IMR-90 (cell line): ENCODE results near the gene ATXN1. TPM values are rescaled to one million over a fixed set of nuclear protein-coding genes. Genes with fewer than 3 reads are reported as not detected.

ENCODE experiments used
- ATAC-seq: fragments of 200-7000 bp; cut with Tn5 transposase; 2 replicates; pipeline ENCODE4 v1.9.1; 2020; ENCODE audit warnings: low read depth, mild to moderate bottlenecking, moderate library complexity
- BruUV-seq: library from RNA; stranded (reverse); fragments of 400-500 nt; replicated peaks from 2 replicates; lab custom pipeline; 2021; lab: Mats Ljungman, UMichigan
- CTCF ChIA-PET: fragments of 300-600 bp; formaldehyde crosslinking; extraction: SDS; loops from one replicate; lab custom pipeline; 2021; ENCODE audit warnings: antibody characterized with exemption; lab: Yijun Ruan, JAX
- POLR2A ChIA-PET: fragments of 300-600 bp; sonication (Branson Sonifier 250); formaldehyde crosslinking; loops from one replicate; lab custom pipeline; 2022; ENCODE audit warnings: antibody characterized with exemption; ENCODE audit not compliant: unreplicated experiment; lab: Charles Lee
- DNase-seq: peaks from one replicate; pipeline ENCODE4 v3.0.0; 2013
- H2AFZ ChIP-seq: replicated peaks from 2 replicates; pipeline ENCODE3; 2013; ENCODE audit warnings: low read length, mild to moderate bottlenecking; ENCODE audit not compliant: poor library complexity
- H2AK5ac ChIP-seq: 2 replicates; pipeline ENCODE4 v1.6.1; 2013; ENCODE audit warnings: low read depth, low read length, inconsistent platforms
- H2AK9ac ChIP-seq: replicated peaks from 2 replicates; pipeline ENCODE3; 2013; ENCODE audit warnings: mild to moderate bottlenecking, low read depth, low read length, moderate library complexity; ENCODE audit not compliant: poor library complexity
- H2BK120ac ChIP-seq: 2 replicates; pipeline ENCODE4 v1.6.1; 2013; ENCODE audit warnings: low read depth, low read length, inconsistent platforms
- H2BK15ac ChIP-seq: 3 replicates; pipeline ENCODE4 v1.6.1; 2013; ENCODE audit warnings: low read depth, low read length, inconsistent platforms
- H2BK20ac ChIP-seq: 2 replicates; pipeline ENCODE4 v1.6.1; 2013; ENCODE audit warnings: low read depth, mild to moderate bottlenecking, inconsistent platforms, low read length, moderate library complexity
- H2BK5ac ChIP-seq: 2 replicates; pipeline ENCODE4 v1.6.1; 2013; ENCODE audit warnings: mild to moderate bottlenecking, low read depth, low read length, inconsistent platforms; ENCODE audit not compliant: poor library complexity, severe bottlenecking
- H3K14ac ChIP-seq: replicated peaks from 2 replicates; pipeline ENCODE4 v1.6.1; 2013; ENCODE audit warnings: low read depth, low read length, inconsistent platforms
- H3K18ac ChIP-seq: 2 replicates; pipeline ENCODE4 v1.6.1; 2013; ENCODE audit warnings: low read depth, low read length, control low read depth
- H3K23ac ChIP-seq: 2 replicates; pipeline ENCODE4 v1.6.1; 2013; ENCODE audit warnings: low read depth, low read length, inconsistent platforms
- H3K27ac ChIP-seq: 2 replicates; pipeline ENCODE4 v1.5.1; 2013; ENCODE audit warnings: mild to moderate bottlenecking, control low read depth, low read length; ENCODE audit not compliant: insufficient read depth
- H3K27me3 ChIP-seq: 2 replicates; pipeline ENCODE4 v1.6.1; 2013; ENCODE audit warnings: low read length; ENCODE audit not compliant: control insufficient read depth, insufficient read depth
- H3K36me3 ChIP-seq: 2 replicates; pipeline ENCODE4 v1.6.1; 2013; ENCODE audit warnings: low read length, mixed read lengths; ENCODE audit not compliant: control insufficient read depth, insufficient read depth
- H3K4ac ChIP-seq: 2 replicates; pipeline ENCODE4 v1.6.1; 2013; ENCODE audit warnings: low read depth, low read length, inconsistent platforms
- H3K4me1 ChIP-seq: 2 replicates; pipeline ENCODE4 v1.6.1; 2013; ENCODE audit warnings: low read length, mixed read lengths; ENCODE audit not compliant: control insufficient read depth, insufficient read depth
- H3K4me2 ChIP-seq: 2 replicates; pipeline ENCODE4 v1.6.1; 2013; ENCODE audit warnings: low read depth, mild to moderate bottlenecking, control low read depth, low read length, moderate library complexity
- H3K4me3 ChIP-seq: 2 replicates; pipeline ENCODE4 v1.5.1; 2013; ENCODE audit warnings: low read depth, mild to moderate bottlenecking, control low read depth, low read length, moderate library complexity; ENCODE audit not compliant: insufficient read depth
- H3K56ac ChIP-seq: 2 replicates; pipeline ENCODE4 v1.6.1; 2013; ENCODE audit warnings: low read length, inconsistent platforms; ENCODE audit not compliant: insufficient read depth; ENCODE audit errors: extremely low read depth
- H3K79me1 ChIP-seq, 2 experiments: 2 replicates each; pipeline ENCODE4 v1.6.1; 2013; ENCODE audit warnings: low read length in 2 of 2, inconsistent platforms in 1 of 2, low read depth in 1 of 2
- H3K9ac ChIP-seq: 2 replicates; pipeline ENCODE4 v1.6.1; 2013; ENCODE audit warnings: low read depth, low read length, control low read depth
- H3K9me1 ChIP-seq: 2 replicates; pipeline ENCODE4 v1.6.1; 2013; ENCODE audit warnings: low read length, inconsistent platforms; ENCODE audit not compliant: insufficient read depth
- H3K9me3 ChIP-seq: 2 replicates; pipeline ENCODE4 v1.6.1; 2013; ENCODE audit warnings: low read length; ENCODE audit not compliant: control insufficient read depth, insufficient read depth
- H4K20me1 ChIP-seq: 2 replicates; pipeline ENCODE4 v1.6.1; 2013; ENCODE audit warnings: low read length, inconsistent platforms; ENCODE audit not compliant: insufficient read depth
- H4K5ac ChIP-seq: 2 replicates; pipeline ENCODE4 v1.6.1; 2013; ENCODE audit warnings: mild to moderate bottlenecking, low read depth, low read length, control low read depth
- H4K8ac ChIP-seq, 2 experiments: 2 replicates each; pipeline ENCODE4 v1.6.1; 2013; ENCODE audit warnings: low read depth in 2 of 2, low read length in 2 of 2, control low read depth in 1 of 2, inconsistent platforms in 1 of 2
- H4K91ac ChIP-seq: 2 replicates; pipeline ENCODE4 v1.6.1; 2013; ENCODE audit warnings: low read depth, low read length, inconsistent platforms; ENCODE audit not compliant: insufficient read depth
- BHLHE40 ChIP-seq: fragments of 150-350 bp; IDR thresholded peaks from 2 replicates; pipeline ENCODE4 v1.6.1; 2016; ENCODE audit warnings: mild to moderate bottlenecking, low read depth, low read length
- CEBPB ChIP-seq: IDR thresholded peaks from 2 replicates; pipeline ENCODE4 v1.6.1; 2012; ENCODE audit warnings: low read depth, low read length, improper control_type of control experiment
- CHD1 ChIP-seq: IDR thresholded peaks from 2 replicates; pipeline ENCODE4 v1.6.1; 2012; ENCODE audit warnings: low read depth, low read length, improper control_type of control experiment
- FOS ChIP-seq: fragments of 150-350 bp; IDR thresholded peaks from 2 replicates; pipeline ENCODE4 v1.6.1; 2016; ENCODE audit warnings: low read depth, low read length
- MAFK ChIP-seq: IDR thresholded peaks from 2 replicates; pipeline ENCODE4 v1.6.1; 2012; ENCODE audit warnings: low read depth, low read length, improper control_type of control experiment
- MAZ ChIP-seq: IDR thresholded peaks from 2 replicates; pipeline ENCODE4 v1.6.1; 2012; ENCODE audit warnings: low read depth, mild to moderate bottlenecking, low read length, improper control_type of control experiment, moderate library complexity, borderline replicate concordance
- NFE2L2 ChIP-seq: fragments of 150-350 bp; IDR thresholded peaks from 2 replicates; pipeline ENCODE4 v1.6.1; 2016; ENCODE audit warnings: low read depth, mild to moderate bottlenecking, low read length
- POLR2A ChIP-seq: IDR thresholded peaks from 2 replicates; pipeline ENCODE4 v1.6.1; 2012; ENCODE audit warnings: mild to moderate bottlenecking, low read depth, low read length
- RCOR1 ChIP-seq: IDR thresholded peaks from 2 replicates; pipeline ENCODE4 v1.6.1; 2012; ENCODE audit warnings: mild to moderate bottlenecking, low read length, improper control_type of control experiment; ENCODE audit not compliant: insufficient replicate concordance
- SMC3 ChIP-seq: fragments of 150-350 bp; IDR thresholded peaks from 2 replicates; pipeline ENCODE4 v1.6.1; 2016; ENCODE audit warnings: low read depth, mild to moderate bottlenecking, antibody characterized with exemption, low read length, moderate library complexity
- WGBS, 2 experiments: methylation state at CpG; one replicate each; pipeline versions ENCODE4 v1.1.5 to v1.1.7; 2013; ENCODE audit warnings: missing lambda C conversion rate in 2 of 2; ENCODE audit not compliant: insufficient read length in 1 of 2; ENCODE audit errors: extremely low coverage in 2 of 2; 5-methylcytosine and 5-hydroxymethylcytosine counted together
- dilution Hi-C: fragments of 300-500 bp; cut with HindIII; formaldehyde crosslinking; loops from one replicate; pipeline ENCODE4 v1.14.3; 2018; ENCODE audit warnings: low sequenced_read_pairs; ENCODE audit not compliant: unreplicated experiment
- in situ Hi-C: fragments of 300-500 bp; cut with MboI; formaldehyde crosslinking; loops from 3 replicates; pipeline ENCODE4 v1.14.3; 2019; ENCODE audit warnings: low sequenced_read_pairs, inconsistent platforms, mixed read lengths
- intact Hi-C: fragments of 100-400 bp; cut with micrococcal nuclease; formaldehyde crosslinking; loops from 2 replicates; pipeline ENCODE4 v1.10.0; 2022
- polyA plus RNA-seq, 3 experiments: library from polyadenylated mRNA; depleted of rRNA; stranded (reverse); fragments of >200 nt; gene quantifications; 2 replicates each; pipeline ENCODE4 v1.2.3, GENCODE V29; 2012; ENCODE audit warnings: low replicate concordance in 1 of 3
- total RNA-seq: library from RNA; depleted of rRNA; stranded (reverse); fragments of >200 nt; gene quantifications from 2 replicates; pipeline ENCODE4 v1.2.3, GENCODE V29; 2012
- TF ChIP-seq, protein P1 (sequence below): conservative IDR thresholded peaks from 2 replicates; pipeline ENCODE4 v1.5.1; 2012; ENCODE audit warnings: mild to moderate bottlenecking, low read depth, low read length, improper control_type of control experiment
- TF ChIP-seq, protein P2 (sequence below): fragments of 150-350 bp; IDR thresholded peaks from 2 replicates; pipeline ENCODE4 v1.6.1; 2016; ENCODE audit warnings: low read depth, mild to moderate bottlenecking, low read length, moderate library complexity, borderline replicate concordance

Gene ATXN1
- total and polyA plus RNA-seq, 2 of the 4 experiments (the other 2 are of a cell fraction) = 7.3 to 11.1 TPM

DNA sequence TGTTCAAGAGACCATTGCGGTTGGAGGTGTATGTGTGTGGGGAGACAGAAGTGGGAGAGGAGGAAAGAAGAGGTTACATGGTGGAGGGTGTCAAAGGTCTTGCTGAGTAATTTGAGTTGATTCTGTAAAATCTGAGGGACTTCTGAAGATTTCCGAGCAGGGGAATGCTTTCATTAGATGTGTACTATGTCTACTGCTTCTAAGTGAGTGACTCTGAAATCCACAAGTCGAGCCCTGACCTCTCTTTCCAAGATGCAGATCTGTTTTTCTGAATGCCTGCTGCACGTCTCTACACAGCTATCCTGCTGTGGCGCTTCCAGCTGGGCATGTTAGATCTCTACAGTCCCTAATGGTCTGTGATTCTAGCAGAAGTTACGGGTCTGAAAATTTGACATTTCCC lies 209.8 kb downstream of the ATXN1 start:
- intact Hi-C loops = no loop called here
- no peaks in the 10 kb centered on the region for H3K9me3 ChIP-seq
- H3K9ac ChIP-seq = no peak overlapping the region
- H2AK9ac ChIP-seq = no peak overlapping the region
- no peak overlapping the region for H2BK120ac ChIP-seq
- no TSS peak for BruUV-seq
- H4K91ac ChIP-seq = no peak overlapping the region
- H3K56ac ChIP-seq = no peak overlapping the region
- in situ Hi-C loops = no loop called here
- H2BK5ac ChIP-seq = no peak overlapping the region
- H3K18ac ChIP-seq = no peak overlapping the region
- H3K9me1 ChIP-seq = no peaks in the 10 kb centered on the region; the same call in 1 of the 2 replicates
- H3K79me1 ChIP-seq = peaks cover 7 to 14% of the 10 kb centered on the region in 2 experiments; a peak in 2 of 4 replicates
- no peak overlapping the region for H3K4me2 ChIP-seq
- no peak overlapping the region for H4K5ac ChIP-seq
- WGBS, 2 experiments = 60% methylated on average over 1 of the region's 6 CpGs; no CpG with 5 or more reads in 1 of the 2 experiments
- no peak overlapping the region for H4K8ac ChIP-seq
- no peak for TF ChIP-seq MAZ
- no peak for TF ChIP-seq SMC3
- TF ChIP-seq RCOR1 = no peak
- no peak for TF ChIP-seq CHD1
- no peak for TF ChIP-seq NFE2L2
- no peak for TF ChIP-seq MAFK
- TF ChIP-seq POLR2A = no peak
- no peak for TF ChIP-seq CEBPB
- TF ChIP-seq FOS = no peak
- TF ChIP-seq BHLHE40 = no peak
- TF ChIP-seq, protein P1, sequence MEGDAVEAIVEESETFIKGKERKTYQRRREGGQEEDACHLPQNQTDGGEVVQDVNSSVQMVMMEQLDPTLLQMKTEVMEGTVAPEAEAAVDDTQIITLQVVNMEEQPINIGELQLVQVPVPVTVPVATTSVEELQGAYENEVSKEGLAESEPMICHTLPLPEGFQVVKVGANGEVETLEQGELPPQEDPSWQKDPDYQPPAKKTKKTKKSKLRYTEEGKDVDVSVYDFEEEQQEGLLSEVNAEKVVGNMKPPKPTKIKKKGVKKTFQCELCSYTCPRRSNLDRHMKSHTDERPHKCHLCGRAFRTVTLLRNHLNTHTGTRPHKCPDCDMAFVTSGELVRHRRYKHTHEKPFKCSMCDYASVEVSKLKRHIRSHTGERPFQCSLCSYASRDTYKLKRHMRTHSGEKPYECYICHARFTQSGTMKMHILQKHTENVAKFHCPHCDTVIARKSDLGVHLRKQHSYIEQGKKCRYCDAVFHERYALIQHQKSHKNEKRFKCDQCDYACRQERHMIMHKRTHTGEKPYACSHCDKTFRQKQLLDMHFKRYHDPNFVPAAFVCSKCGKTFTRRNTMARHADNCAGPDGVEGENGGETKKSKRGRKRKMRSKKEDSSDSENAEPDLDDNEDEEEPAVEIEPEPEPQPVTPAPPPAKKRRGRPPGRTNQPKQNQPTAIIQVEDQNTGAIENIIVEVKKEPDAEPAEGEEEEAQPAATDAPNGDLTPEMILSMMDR = no peak
- TF ChIP-seq, protein P2, sequence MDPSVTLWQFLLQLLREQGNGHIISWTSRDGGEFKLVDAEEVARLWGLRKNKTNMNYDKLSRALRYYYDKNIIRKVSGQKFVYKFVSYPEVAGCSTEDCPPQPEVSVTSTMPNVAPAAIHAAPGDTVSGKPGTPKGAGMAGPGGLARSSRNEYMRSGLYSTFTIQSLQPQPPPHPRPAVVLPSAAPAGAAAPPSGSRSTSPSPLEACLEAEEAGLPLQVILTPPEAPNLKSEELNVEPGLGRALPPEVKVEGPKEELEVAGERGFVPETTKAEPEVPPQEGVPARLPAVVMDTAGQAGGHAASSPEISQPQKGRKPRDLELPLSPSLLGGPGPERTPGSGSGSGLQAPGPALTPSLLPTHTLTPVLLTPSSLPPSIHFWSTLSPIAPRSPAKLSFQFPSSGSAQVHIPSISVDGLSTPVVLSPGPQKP = no peak
- no peak overlapping the region for H2BK20ac ChIP-seq
- ChIA-PET CTCF (no interaction called here), POLR2A (no interaction called here)
- H3K4ac ChIP-seq = no peak overlapping the region
- H3K4me3 ChIP-seq = no peak overlapping the region
- DNase-seq = no peak
- H2AFZ ChIP-seq = no peak overlapping the region
- peaks cover 4% of the 10 kb centered on the region; the same call in 1 of the 2 replicates for H4K20me1 ChIP-seq
- no peaks in the 10 kb centered on the region for H3K27me3 ChIP-seq
- no peak overlapping the region for H2BK15ac ChIP-seq
- no peak for ATAC-seq
- H3K14ac ChIP-seq = no peak overlapping the region
- H3K23ac ChIP-seq = no peak overlapping the region
- no peak overlapping the region for H3K27ac ChIP-seq
- dilution Hi-C loops = no loop called here
- H2AK5ac ChIP-seq = no peak overlapping the region
- peaks cover 13% of the 10 kb centered on the region for H3K36me3 ChIP-seq
- peaks cover 3% of the 10 kb centered on the region; the same call in 1 of the 2 replicates for H3K4me1 ChIP-seq
